Measurements from ENCODE around the gene B3GALNT2.
A peak's percentile ranks its signal among the peaks of the same experiment; 100 is the strongest.
"Not testable (repeated sequence)": the region's sequence is repeated elsewhere in the genome, so short reads cannot be mapped to it uniquely, and the experiment has no call there.

Gene B3GALNT2

GRCh38 chr1:235503403-235504121 is 690 bp downstream of the B3GALNT2 start:
- DNase-seq (ENCODE audit: low spot score): no peak

GRCh38 chr1:235502601-235503402 is 1.4 kb downstream of the B3GALNT2 start:
- no peak for DNase-seq (ENCODE audit: low spot score)

GRCh38 chr1:235500971-235501540 is 3.2 kb downstream of the B3GALNT2 start:
- no peak for DNase-seq (ENCODE audit: low spot score)

GRCh38 chr1:235495551-235495950 is 8.7 kb downstream of the B3GALNT2 start:
- no peak for DNase-seq (ENCODE audit: low spot score)

GRCh38 chr1:235495030-235495429 is 9.2 kb downstream of the B3GALNT2 start:
- DNase-seq (ENCODE audit: low spot score): no peak

GRCh38 chr1:235494531-235494930 is 9.7 kb downstream of the B3GALNT2 start:
- no peak for DNase-seq (ENCODE audit: low spot score)

GRCh38 chr1:235491644-235492043 is 12.6 kb downstream of the B3GALNT2 start:
- DNase-seq (ENCODE audit: low spot score): no peak

GRCh38 chr1:235486321-235486720 is 17.9 kb downstream of the B3GALNT2 start:
- no peak for DNase-seq (ENCODE audit: low spot score)

- DNase-seq (ENCODE audit: low spot score): no peak
These were observed 18.7 kb downstream of the B3GALNT2 start for GRCh38 chr1:235485558-235485957.

GRCh38 chr1:235483090-235483489 is 21.2 kb downstream of the B3GALNT2 start:
- DNase-seq (ENCODE audit: low spot score): no peak

GRCh38 chr1:235473806-235474205 is 30.4 kb downstream of the B3GALNT2 start:
- DNase-seq (ENCODE audit: low spot score): no peak

- no peak for DNase-seq (ENCODE audit: low spot score)
These were observed 33.4 kb downstream of the B3GALNT2 start for GRCh38 chr1:235470741-235471439.

GRCh38 chr1:235469897-235470296 is 34.4 kb downstream of the B3GALNT2 start:
- DNase-seq (ENCODE audit: low spot score): not testable (repeated sequence)

GRCh38 chr1:235468970-235469369 is 35.3 kb downstream of the B3GALNT2 start:
- peak; percentile 26 for DNase-seq (ENCODE audit: low spot score)

GRCh38 chr1:235468004-235468403 is 36.2 kb downstream of the B3GALNT2 start:
- DNase-seq (ENCODE audit: low spot score): no peak

- no peak for DNase-seq (ENCODE audit: low spot score)
These were observed 39.2 kb downstream of the B3GALNT2 start for GRCh38 chr1:235465066-235465465.

- DNase-seq (ENCODE audit: low spot score): not testable (repeated sequence)
These were observed 41.4 kb downstream of the B3GALNT2 start for GRCh38 chr1:235462832-235463231.

GRCh38 chr1:235461954-235462353 is 42.3 kb downstream of the B3GALNT2 start:
- DNase-seq (ENCODE audit: low spot score): no peak

- DNase-seq (ENCODE audit: low spot score): no peak
These were observed 43.5 kb downstream of the B3GALNT2 start for GRCh38 chr1:235460770-235461169.

GRCh38 chr1:235457856-235458255 is 46.4 kb downstream of the B3GALNT2 start:
- DNase-seq (ENCODE audit: low spot score): not testable (repeated sequence)

GRCh38 chr1:235455823-235456222 is 48.4 kb downstream of the B3GALNT2 start:
- DNase-seq (ENCODE audit: low spot score): peak; percentile 35

GRCh38 chr1:235455097-235455496 is 49.2 kb downstream of the B3GALNT2 start:
- DNase-seq (ENCODE audit: low spot score): no peak
